Prostate gland (tissue), 2 donors: ENCODE data around the gene CELF1. TPM values are rescaled to one million over a fixed set of nuclear protein-coding genes. Genes with fewer than 3 reads are reported as not detected.
"Not testable (repeated sequence)": the region's sequence is repeated elsewhere in the genome, so short reads cannot be mapped to it uniquely, and the experiment has no call there.

Experiments
- DNase-seq: peaks from one replicate; pipeline ENCODE4 v3.0.0-alpha.2; 2019; ENCODE audit warnings: low spot score
- H3K27ac ChIP-seq, 2 donors: fragments of 200-600 bp; sonication (generic); 2 replicates each; pipeline ENCODE4 v1.5.1; 2017 to 2019
- H3K27me3 ChIP-seq: fragments of 200-600 bp; sonication (generic); replicated peaks from 2 replicates; pipeline ENCODE4 v1.5.1; 2019; ENCODE audit not compliant: insufficient read depth
- H3K36me3 ChIP-seq, 2 donors: fragments of 200-600 bp; sonication (generic); 1 replicate in 1 of 2; 2 replicates in 1 of 2; pipeline versions ENCODE4 v1.5.1 to v1.8.1; 2017 to 2019
- H3K4me1 ChIP-seq: fragments of 200-600 bp; sonication (generic); replicated peaks from 2 replicates; pipeline ENCODE4 v1.5.1; 2019
- H3K4me3 ChIP-seq, 2 donors: fragments of 200-600 bp; sonication (generic); 2 replicates each; pipeline ENCODE4 v1.5.1; 2017 to 2019
- H3K9me3 ChIP-seq: fragments of 200-600 bp; sonication (generic); 2 replicates; pipeline ENCODE4 v1.5.1; 2017
- CTCF ChIP-seq, 4 experiments: fragments of 200-600 bp in 2 of 4; fragments of 450-650 bp in 2 of 4; sonication (generic) in 2 of 4; IDR thresholded peaks; 1 replicate in 3 of 4; 2 replicates in 1 of 4; pipeline ENCODE4 v1.5.1; 2016 to 2019; ENCODE audit warnings: antibody characterized with exemption in 4 of 4, mild to moderate bottlenecking in 2 of 4, moderate library complexity in 2 of 4
- POLR2A ChIP-seq: fragments of 450-650 bp; IDR thresholded peaks from one replicate; pipeline ENCODE4 v1.6.1; 2016; ENCODE audit warnings: antibody characterized with exemption, mild to moderate bottlenecking
- POLR2AphosphoS5 ChIP-seq: sonication (generic); formaldehyde crosslinking; IDR thresholded peaks from one replicate; pipeline ENCODE4 v1.6.1; 2017; ENCODE audit warnings: antibody characterized with exemption
- WGBS: methylation state at CpG from one replicate; pipeline ENCODE4 v1.1.5; 2018; 5-methylcytosine and 5-hydroxymethylcytosine counted together
- intact Hi-C: fragments of 100-400 bp; cut with DNase I; formaldehyde crosslinking; loops from one replicate; pipeline ENCODE4 v1.14.2; 2022
- total RNA-seq, 2 donors: library from RNA; depleted of rRNA; stranded (reverse); fragments of >200 nt; gene quantifications; one replicate each; pipeline ENCODE4 v1.1.0, GENCODE V29; 2016

Gene CELF1
- total RNA-seq, 2 donors from 2014 or later: 68.9 to 134 TPM

DNA sequence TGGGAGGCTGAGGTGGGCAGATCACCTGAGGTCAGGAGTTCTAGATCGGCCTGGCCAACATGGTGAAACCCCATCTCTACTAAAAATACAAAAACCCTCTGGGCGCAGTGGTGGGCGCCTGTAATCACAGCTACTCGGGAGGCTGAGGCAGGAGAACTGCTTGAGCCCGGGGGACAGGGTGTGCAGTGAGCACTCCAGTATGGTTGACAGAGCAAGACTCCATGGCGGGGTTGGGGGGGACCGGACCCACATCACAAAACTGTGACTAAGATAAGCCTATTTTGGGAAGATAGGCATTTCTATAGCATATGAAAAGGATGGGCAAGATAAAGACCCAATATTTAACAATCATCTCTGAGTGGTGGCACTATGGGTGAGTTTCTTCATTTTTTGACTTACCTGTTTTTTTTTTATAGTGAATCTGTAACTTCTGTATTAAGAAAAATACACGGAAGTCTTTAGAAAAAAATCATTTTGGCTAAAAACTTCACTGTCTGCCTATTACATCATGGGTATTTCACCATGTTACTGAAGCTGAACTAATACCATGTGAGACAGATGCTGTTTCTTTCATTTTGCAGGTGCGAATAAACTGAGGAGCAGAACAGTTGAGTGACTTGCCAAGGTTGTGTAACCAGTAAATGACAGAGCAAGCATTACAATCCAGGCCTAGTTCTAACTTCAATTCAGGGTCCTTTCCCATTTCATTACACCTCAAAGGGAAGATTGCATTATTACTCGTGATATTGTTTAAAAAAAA is 2.5 kb downstream of the CELF1 start:
- TF ChIP-seq CTCF (IDR thresholded peaks at IDR 0.05) (no peak), POLR2A (no peak), POLR2AphosphoS5 (no peak)
- Histone ChIP-seq H3K4me1 (no peaks in the 10 kb centered on the region), H3K36me3 (no peaks in the 10 kb centered on the region), H3K9me3 (no peaks in the 10 kb centered on the region), H3K27me3 (no peaks in the 10 kb centered on the region), H3K4me3 (no peak overlapping the region), H3K27ac (no peak overlapping the region)
- intact Hi-C loops: loop anchor here (5.0 to 10.0 kb wide), 2 partner anchors 83 to 146 kb away; partner anchors contain the start of gene SLC39A13
- DNase-seq: no peak
- WGBS: 84% methylated on average over 10 of the region's 10 CpGs

- 90% methylated on average over 7 of the region's 7 CpGs for WGBS
- H3K4me3 ChIP-seq, intact Hi-C loops, H3K4me1 ChIP-seq, H3K36me3 ChIP-seq, H3K27ac ChIP-seq, H3K27me3 ChIP-seq, H3K9me3 ChIP-seq, DNase-seq: not testable (repeated sequence)
These were observed 6.7 kb downstream of the CELF1 start for GRCh38 chr11:47546274-47546673.

DNA sequence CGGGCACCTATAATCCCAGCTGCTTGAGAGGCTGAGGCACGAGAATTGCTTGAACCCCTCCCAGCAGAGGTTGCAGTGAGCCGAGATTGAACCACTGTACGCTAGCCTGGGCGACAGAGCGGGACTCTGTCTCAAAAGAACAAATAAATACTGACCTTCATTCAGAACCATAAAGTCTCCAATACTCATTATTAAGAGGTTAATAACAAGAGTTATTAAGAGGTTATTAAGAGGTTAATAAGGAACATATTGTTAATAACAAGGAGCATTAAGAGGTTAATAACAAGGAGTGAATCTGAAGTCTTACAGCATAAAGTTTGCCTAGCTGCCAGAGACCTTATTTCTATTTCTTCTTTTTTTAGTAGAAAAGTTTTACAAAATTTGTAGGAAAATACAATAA is 7.6 kb downstream of the CELF1 start:
- H3K4me3 ChIP-seq: no peak overlapping the region
- no peak for DNase-seq
- no peaks in the 10 kb centered on the region for H3K4me1 ChIP-seq
- no peaks in the 10 kb centered on the region for H3K36me3 ChIP-seq
- intact Hi-C loops: no loop called here
- H3K27me3 ChIP-seq: no peaks in the 10 kb centered on the region
- no peaks in the 10 kb centered on the region for H3K9me3 ChIP-seq
- TF ChIP-seq CTCF (IDR thresholded peaks at IDR 0.05) (no peak), POLR2AphosphoS5 (no peak), POLR2A (no peak)
- no peak overlapping the region for H3K27ac ChIP-seq
- WGBS: 94% methylated on average over 6 of the region's 6 CpGs

DNA sequence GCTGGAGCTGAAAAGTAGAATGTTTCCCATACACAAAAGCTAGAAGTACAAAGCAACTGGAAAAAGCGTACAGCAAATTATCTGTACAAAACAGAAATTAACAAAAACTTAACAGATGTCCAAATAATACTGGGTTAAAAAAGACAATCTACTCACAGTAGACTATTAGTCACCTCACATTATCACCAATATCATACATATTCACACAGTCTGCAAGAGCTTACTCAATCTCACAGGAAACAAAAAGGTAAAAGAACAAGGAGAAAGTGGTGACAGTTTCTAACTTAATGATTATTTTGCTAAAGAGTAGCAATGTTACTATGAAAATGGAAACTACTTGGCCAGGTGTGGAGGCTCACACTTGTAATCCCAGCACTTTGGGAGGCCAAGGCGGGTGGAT is 11.9 kb downstream of the CELF1 start:
- Histone ChIP-seq H3K9me3 (no peaks in the 10 kb centered on the region), H3K4me3 (no peak overlapping the region), H3K27me3 (no peaks in the 10 kb centered on the region), H3K36me3 (no peaks in the 10 kb centered on the region), H3K4me1 (no peaks in the 10 kb centered on the region), H3K27ac (no peak overlapping the region)
- TF ChIP-seq POLR2AphosphoS5 (no peak), POLR2A (no peak), CTCF (IDR thresholded peaks at IDR 0.05) (no peak)
- DNase-seq: no peak
- intact Hi-C loops: no loop called here
- 97% methylated on average over 2 of the region's 2 CpGs for WGBS

DNA sequence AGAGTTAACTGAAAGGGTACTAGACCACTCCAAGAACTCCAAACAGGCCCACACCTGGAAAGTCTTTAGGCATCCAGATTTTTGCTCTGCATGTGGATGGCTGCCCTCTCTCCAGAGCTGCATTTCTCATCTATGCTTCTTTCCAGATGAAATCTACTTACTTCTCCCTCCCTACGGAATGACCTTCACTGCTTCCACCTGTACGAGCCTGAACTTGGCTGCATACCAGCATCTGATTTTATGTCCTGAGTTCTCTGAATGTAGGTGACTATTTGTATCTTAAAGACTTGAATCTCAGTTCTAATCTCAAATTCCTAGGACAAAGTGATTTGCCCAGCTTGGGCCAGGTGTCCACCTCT is 13.3 kb downstream of the CELF1 start:
- no peak overlapping the region for H3K4me3 ChIP-seq
- H3K36me3 ChIP-seq: no peaks in the 10 kb centered on the region
- no peaks in the 10 kb centered on the region for H3K4me1 ChIP-seq
- H3K27me3 ChIP-seq: no peaks in the 10 kb centered on the region
- no peaks in the 10 kb centered on the region for H3K9me3 ChIP-seq
- no peak overlapping the region for H3K27ac ChIP-seq
- intact Hi-C loops: no loop called here
- TF ChIP-seq CTCF (IDR thresholded peaks at IDR 0.05) (no peak), POLR2AphosphoS5 (no peak), POLR2A (no peak)
- no peak for DNase-seq
- WGBS: 39% methylated on average over 2 of the region's 2 CpGs
